ENCODE measurements around the gene USP17L13.
"Not testable (repeated sequence)": the region's sequence is repeated elsewhere in the genome, so short reads cannot be mapped to it uniquely, and the experiment has no call there.

USP17L13 gene

GRCh38 chr4:9224596-9224995, at the start of gene USP17L13:
USP17L13 (plus strand) TSS chr4:9224896; CDS start chr4:9224896, 0 bp downstream.
- not testable (repeated sequence) for DNase-seq

DNA sequence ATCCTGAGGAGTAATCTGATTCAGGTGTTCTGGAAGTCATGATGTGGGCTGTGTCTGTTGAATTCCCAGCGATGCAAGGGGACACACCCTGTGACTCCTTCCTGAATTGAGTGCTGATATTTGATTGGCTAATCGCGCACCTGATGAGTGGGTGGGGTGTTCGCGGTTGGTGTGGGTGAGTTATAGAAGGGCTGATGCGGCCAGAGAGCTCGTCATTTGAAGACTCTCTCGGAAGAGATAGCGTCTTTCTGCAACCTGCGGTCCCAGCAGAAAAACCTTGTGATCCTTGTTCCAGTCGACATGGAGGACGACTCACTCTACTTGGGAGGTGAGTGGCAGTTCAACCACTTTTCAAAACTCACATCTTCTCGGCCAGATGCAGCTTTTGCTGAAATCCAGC, 14.3 kb upstream of the USP17L13 start, which contains the start of gene USP17L10:
TSS of gene USP17L10 (plus strand) at position 301 of the 400 bp plus-strand sequence. CDS start at position 301, 0 bp downstream.
- DNase-seq: not testable (repeated sequence)

- DNase-seq: not testable (repeated sequence)
Observed at GRCh38 chr4:9214701-9215100, 10.0 kb upstream of the USP17L13 start.

DNA sequence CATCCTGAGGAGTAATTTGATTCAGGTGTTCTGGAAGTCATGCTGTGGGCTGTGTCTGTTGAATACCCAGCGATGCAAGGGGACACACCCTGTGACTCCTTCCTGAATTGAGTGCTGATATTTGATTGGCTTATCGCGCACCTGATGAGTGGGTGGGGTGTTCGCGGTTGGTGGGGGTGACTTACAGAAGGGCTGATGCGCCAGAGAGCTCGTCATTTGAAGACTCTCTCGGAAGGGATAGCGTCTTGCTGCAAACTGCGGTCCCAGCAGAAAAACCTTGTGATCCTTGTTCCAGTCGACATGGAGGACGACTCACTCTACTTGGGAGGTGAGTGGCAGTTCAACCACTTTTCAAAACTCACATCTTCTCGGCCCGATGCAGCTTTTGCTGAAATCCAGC, 9.6 kb upstream of the USP17L13 start, which contains the start of gene USP17L11:
TSS of gene USP17L11 (plus strand) at position 301 of the 400 bp plus-strand sequence. CDS start at position 301, 0 bp downstream.
- not testable (repeated sequence) for DNase-seq

GRCh38 chr4:9219852-9220251, 4.8 kb upstream of the USP17L13 start, which contains the start of gene USP17L12:
USP17L12 (plus strand) TSS chr4:9220152; CDS start chr4:9220152, 0 bp downstream.
- DNase-seq: not testable (repeated sequence)

- DNase-seq: not testable (repeated sequence)
Observed at GRCh38 chr4:9230249-9230648, 5.6 kb downstream of the USP17L13 start.

DNA sequence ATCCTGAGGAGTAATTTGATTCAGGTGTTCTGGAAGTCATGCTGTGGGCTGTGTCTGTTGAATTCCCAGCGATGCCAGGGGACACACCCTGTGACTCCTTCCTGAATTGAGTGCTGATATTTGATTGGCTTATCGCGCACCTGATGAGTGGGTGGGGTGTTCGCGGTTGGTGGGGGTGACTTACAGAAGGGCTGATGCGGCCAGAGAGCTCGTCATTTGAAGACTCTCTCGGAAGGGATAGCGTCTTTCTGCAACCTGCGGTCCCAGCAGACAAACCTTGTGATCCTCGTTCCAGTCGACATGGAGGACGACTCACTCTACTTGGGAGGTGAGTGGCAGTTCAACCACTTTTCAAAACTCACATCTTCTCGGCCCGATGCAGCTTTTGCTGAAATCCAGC, 9.4 kb downstream of the USP17L13 start, which contains the start of gene USP17L15:
TSS of gene USP17L15 (plus strand) at position 301 of the 400 bp plus-strand sequence. CDS start at position 301, 0 bp downstream.
- DNase-seq: not testable (repeated sequence)

- DNase-seq: not testable (repeated sequence)
Observed at GRCh38 chr4:9238461-9238860, 13.8 kb downstream of the USP17L13 start.

- not testable (repeated sequence) for DNase-seq
Observed at GRCh38 chr4:9243579-9243978, 18.9 kb downstream of the USP17L13 start, which contains the start of gene USP17L17. USP17L17 (plus strand) TSS chr4:9243879; CDS start chr4:9243879, 0 bp downstream.

DNA sequence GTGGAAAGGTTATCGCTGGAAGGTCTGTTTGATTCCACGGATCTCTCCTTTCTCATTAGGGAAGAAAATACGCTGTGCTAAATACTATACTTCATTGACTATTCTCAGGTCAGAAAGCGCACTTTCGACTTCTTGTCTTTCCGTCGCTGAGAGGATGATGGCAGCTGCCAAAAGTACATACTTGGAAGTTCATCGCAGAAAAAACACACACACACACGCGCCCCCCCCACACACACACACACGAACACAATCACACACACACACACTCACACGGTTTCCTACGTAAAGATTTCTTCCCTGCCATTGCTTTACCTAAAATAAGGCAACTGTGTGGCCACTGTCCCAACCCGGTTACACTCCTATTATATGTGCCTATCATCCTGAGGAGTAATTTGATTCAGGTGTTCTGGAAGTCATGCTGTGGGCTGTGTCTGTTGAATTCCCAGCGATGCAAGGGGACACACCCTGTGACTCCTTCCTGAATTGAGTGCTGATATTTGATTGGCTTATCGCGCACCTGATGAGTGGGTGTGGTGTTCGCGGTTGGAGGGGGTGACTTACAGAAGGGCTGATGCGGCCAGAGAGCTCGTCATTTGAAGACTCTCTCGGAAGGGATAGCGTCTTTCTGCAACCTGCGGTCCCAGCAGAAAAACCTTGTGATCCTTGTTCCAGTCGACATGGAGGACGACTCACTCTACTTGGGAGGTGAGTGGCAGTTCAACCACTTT, 23.4 kb downstream of the USP17L13 start, which contains the start of gene USP17L18:
TSS of gene USP17L18 (plus strand) at position 678 of the 728 bp plus-strand sequence. CDS start at position 678, 0 bp downstream.
- DNase-seq: not testable (repeated sequence)

DNA sequence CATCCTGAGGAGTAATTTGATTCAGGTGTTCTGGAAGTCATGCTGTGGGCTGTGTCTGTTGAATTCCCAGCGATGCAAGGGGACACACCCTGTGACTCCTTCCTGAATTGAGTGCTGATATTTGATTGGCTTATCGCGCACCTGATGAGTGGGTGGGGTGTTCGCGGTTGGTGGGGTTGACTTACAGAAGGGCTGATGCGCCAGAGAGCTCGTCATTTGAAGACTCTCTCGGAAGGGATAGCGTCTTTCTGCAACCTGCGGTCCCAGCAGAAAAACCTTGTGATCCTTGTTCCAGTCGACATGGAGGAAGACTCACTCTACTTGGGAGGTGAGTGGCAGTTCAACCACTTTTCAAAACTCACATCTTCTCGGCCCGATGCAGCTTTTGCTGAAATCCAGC, 28.4 kb downstream of the USP17L13 start, which contains the start of gene USP17L19:
TSS of gene USP17L19 (plus strand) at position 301 of the 400 bp plus-strand sequence. CDS start at position 301, 0 bp downstream.
- DNase-seq: not testable (repeated sequence)

GRCh38 chr4:9257824-9258223, 33.1 kb downstream of the USP17L13 start, which contains the start of gene USP17L20:
USP17L20 (plus strand) TSS chr4:9258124; CDS start chr4:9258124, 0 bp downstream.
- DNase-seq: not testable (repeated sequence)

DNA sequence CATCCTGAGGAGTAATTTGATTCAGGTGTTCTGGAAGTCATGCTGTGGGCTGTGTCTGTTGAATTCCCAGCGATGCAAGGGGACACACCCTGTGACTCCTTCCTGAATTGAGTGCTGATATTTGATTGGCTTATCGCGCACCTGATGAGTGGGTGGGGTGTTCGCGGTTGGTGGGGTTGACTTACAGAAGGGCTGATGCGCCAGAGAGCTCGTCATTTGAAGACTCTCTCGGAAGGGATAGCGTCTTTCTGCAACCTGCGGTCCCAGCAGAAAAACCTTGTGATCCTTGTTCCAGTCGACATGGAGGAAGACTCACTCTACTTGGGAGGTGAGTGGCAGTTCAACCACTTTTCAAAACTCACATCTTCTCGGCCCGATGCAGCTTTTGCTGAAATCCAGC, 37.9 kb downstream of the USP17L13 start, which contains the start of gene USP17L21:
TSS of gene USP17L21 (plus strand) at position 301 of the 400 bp plus-strand sequence. CDS start at position 301, 0 bp downstream.
- DNase-seq: not testable (repeated sequence)

DNA sequence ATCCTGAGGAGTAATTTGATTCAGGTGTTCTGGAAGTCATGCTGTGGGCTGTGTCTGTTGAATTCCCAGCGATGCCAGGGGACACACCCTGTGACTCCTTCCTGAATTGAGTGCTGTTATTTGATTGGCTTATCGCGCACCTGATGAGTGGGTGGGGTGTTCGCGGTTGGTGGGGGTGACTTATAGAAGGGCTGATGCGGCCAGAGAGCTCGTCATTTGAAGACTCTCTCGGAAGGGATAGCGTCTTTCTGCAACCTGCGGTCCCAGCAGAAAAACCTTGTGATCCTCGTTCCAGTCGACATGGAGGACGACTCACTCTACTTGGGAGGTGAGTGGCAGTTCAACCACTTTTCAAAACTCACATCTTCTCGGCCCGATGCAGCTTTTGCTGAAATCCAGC, 42.6 kb downstream of the USP17L13 start, which contains the start of gene USP17L22:
TSS of gene USP17L22 (plus strand) at position 301 of the 400 bp plus-strand sequence. CDS start at position 301, 0 bp downstream.
- not testable (repeated sequence) for DNase-seq

GRCh38 chr4:9271719-9272118, 47.0 kb downstream of the USP17L13 start:
- DNase-seq: peak; percentile 9 to 11

Measured in stimulated activated CD4-positive, alpha-beta T cell treated with anti-CD3 and anti-CD28 coated beads, Interleukin-4, amount 100 ng/mL, for 4 hours (primary cell).